BLaER1 (cell line): ENCODE data around the gene INPP5A.

Source experiments
- H3K27ac ChIP-seq: shearing (Covaris generic); formaldehyde crosslinking; 2 replicates; pipeline ENCODE4 v1.8.1; 2022
- H3K27me3 ChIP-seq: shearing (Covaris generic); formaldehyde crosslinking; 2 replicates; pipeline ENCODE4 v1.8.1; 2022
- H3K36me3 ChIP-seq: shearing (Covaris generic); formaldehyde crosslinking; 2 replicates; pipeline ENCODE4 v1.8.1; 2022
- H3K4me1 ChIP-seq: shearing (Covaris generic); formaldehyde crosslinking; 2 replicates; pipeline ENCODE4 v1.8.1; 2022
- H3K4me2 ChIP-seq: shearing (Covaris generic); formaldehyde crosslinking; 2 replicates; pipeline ENCODE4 v1.8.1; 2022
- H3K4me3 ChIP-seq: shearing (Covaris generic); formaldehyde crosslinking; 2 replicates; pipeline ENCODE4 v1.8.1; 2022
- H3K9ac ChIP-seq: shearing (Covaris generic); formaldehyde crosslinking; 2 replicates; pipeline ENCODE4 v1.8.1; 2022
- H3K9me3 ChIP-seq: shearing (Covaris generic); formaldehyde crosslinking; 2 replicates; pipeline ENCODE4 v1.8.1; 2022
- H4K20me1 ChIP-seq: shearing (Covaris generic); formaldehyde crosslinking; 2 replicates; pipeline ENCODE4 v1.8.1; 2022
- Cebpa-rat ChIP-seq: shearing (Covaris generic); IDR thresholded peaks from 2 replicates; pipeline ENCODE4 v1.8.1; 2022

Gene INPP5A

DNA sequence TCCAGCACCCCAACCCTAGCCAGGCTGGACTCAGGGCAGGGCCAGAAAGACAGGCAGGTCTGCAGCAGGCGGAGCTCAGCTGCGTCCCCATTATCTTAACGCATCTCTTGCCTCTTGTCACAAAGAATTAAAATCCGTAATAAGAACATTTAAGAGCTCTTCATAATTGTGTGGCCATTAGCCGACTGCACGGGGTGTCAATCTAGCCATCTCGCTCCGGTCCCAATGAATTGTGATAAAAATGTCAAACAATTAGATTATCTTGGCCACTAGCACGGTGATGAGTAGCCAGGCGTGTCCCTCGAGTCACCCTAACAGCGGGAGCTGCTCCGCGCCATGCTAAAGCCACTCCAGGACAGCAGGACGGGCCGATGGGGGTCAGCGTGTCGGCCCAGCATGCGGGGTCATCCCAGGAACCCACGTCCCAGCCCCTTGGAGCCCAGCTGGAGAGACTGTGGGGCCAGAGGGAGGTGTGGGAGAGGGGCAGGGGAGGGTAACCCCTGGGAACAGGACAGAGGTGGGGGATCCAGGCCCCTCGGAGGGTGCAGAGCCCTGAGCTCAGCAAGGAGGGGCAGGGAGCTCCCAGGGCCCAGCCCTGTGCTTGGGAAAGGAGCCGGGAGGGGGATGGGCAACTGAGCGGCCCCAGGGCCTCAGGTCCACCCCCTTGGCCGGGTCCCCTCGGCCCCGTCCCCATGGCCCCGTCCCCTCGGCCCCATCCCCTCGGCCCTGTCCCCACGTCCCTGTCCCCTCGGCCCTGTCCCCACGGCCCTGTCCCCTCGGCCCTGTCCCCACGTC is 266.0 kb downstream of the INPP5A start:
- peaks cover 30% of the 10 kb centered on the region for H3K4me1 ChIP-seq
- TF ChIP-seq Cebpa-rat: no peak
- peaks cover 5% of the 10 kb centered on the region; the same call in 1 of the 2 replicates for H3K9me3 ChIP-seq
- H3K27me3 ChIP-seq: no peaks in the 10 kb centered on the region
- no peaks in the 10 kb centered on the region for H3K36me3 ChIP-seq
- H4K20me1 ChIP-seq: no peaks in the 10 kb centered on the region
- no peak overlapping the region for H3K27ac ChIP-seq
- H3K4me2 ChIP-seq: no peak overlapping the region
- H3K4me3 ChIP-seq: no peak overlapping the region
- no peak overlapping the region for H3K9ac ChIP-seq

DNA sequence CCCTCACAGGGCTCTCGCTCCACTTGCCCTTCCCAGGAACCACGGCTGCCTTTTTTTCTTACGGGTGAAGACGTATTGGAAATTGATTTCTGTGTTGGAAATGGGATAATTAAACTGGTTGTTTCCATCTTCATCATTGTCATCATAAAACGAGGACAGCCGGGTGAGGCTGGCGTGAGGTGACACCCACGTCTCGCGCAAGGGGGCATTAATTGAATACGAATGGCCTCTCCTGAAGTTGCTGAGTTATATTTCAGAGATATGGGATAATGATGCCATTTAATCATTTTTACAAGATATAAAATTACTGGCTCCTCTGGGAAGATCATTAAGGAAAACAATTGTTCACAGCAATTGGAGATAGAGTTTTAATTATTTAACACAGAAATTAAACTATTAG is 266.7 kb downstream of the INPP5A start:
- Histone ChIP-seq H4K20me1 (no peaks in the 10 kb centered on the region), H3K4me1 (peaks cover 30% of the 10 kb centered on the region), H3K27me3 (no peaks in the 10 kb centered on the region), H3K9ac (no peak overlapping the region), H3K4me3 (no peak overlapping the region), H3K36me3 (no peaks in the 10 kb centered on the region), H3K9me3 (peaks cover 5% of the 10 kb centered on the region; the same call in 1 of the 2 replicates), H3K4me2 (no peak overlapping the region), H3K27ac (no peak overlapping the region)
- no peak for TF ChIP-seq Cebpa-rat

- H3K27me3 ChIP-seq: no peaks in the 10 kb centered on the region
- H3K27ac ChIP-seq: no peak overlapping the region
- H3K4me3 ChIP-seq: no peak overlapping the region
- H4K20me1 ChIP-seq: no peaks in the 10 kb centered on the region
- TF ChIP-seq Cebpa-rat: no peak
- no peaks in the 10 kb centered on the region for H3K36me3 ChIP-seq
- H3K9me3 ChIP-seq: peaks cover 5% of the 10 kb centered on the region; the same call in 1 of the 2 replicates
- peaks cover 27% of the 10 kb centered on the region for H3K4me1 ChIP-seq
- peak overlapping the region; percentile 75 for H3K4me2 ChIP-seq
- H3K9ac ChIP-seq: no peak overlapping the region
Observed at GRCh38 chr10:132804785-132805426, 267.3 kb downstream of the INPP5A start.

DNA sequence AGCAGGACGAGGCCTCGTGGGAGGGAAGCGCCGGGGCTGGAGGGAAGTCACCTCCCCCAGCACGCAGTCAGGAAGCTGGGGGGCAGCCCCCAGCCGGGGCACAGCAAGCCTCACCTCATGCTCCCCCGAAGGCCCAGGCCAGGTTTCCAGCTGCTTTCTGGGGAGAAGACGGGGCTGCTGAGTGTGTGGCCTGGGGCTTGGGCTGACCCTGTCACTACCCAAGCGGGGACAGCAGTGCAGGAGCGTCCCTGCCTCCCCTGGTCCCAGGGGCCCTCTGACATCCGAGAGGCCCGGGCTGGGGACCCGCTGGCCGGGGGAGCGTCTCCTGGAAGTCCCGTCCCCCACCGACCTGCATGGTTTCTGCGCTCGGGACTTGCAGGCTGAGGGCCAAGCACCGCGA is 268.0 kb downstream of the INPP5A start:
- H3K4me1 ChIP-seq: peaks cover 24% of the 10 kb centered on the region
- H3K4me3 ChIP-seq: no peak overlapping the region
- H3K4me2 ChIP-seq: peak overlapping the region; percentile 75
- peaks cover 5% of the 10 kb centered on the region; the same call in 1 of the 2 replicates for H3K9me3 ChIP-seq
- H4K20me1 ChIP-seq: no peaks in the 10 kb centered on the region
- no peaks in the 10 kb centered on the region for H3K36me3 ChIP-seq
- 0 out of 2 replicates have a peak overlapping the region, but pooled peaks have one; percentile 34 for H3K9ac ChIP-seq
- no peak for TF ChIP-seq Cebpa-rat
- H3K27me3 ChIP-seq: no peaks in the 10 kb centered on the region
- H3K27ac ChIP-seq: peak overlapping the region; percentile 58; the same call in 1 of the 2 replicates

DNA sequence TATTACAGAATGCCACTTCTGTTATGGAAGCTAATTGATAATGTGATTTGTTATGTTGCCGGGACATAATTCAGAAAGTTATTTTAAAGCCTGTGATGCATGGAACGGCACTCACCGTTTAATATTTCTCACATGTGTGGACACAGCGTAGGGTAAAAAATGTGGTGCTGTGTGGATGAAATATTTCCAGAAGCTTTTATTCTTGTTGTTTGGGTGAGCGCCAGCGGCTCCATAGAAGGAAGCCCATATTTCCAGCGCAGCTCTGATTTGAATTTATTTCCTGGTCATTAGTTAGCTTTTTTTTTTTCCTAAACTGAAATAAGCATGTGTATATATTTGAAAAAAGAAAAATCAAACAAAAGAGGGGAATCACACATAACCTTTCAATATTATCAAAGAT is 268.5 kb downstream of the INPP5A start:
- Histone ChIP-seq H3K4me3 (no peak overlapping the region), H3K9ac (0 out of 2 replicates have a peak overlapping the region, but pooled peaks have one; percentile 34), H3K36me3 (no peaks in the 10 kb centered on the region), H3K9me3 (peaks cover 5% of the 10 kb centered on the region; the same call in 1 of the 2 replicates), H3K27ac (no peak overlapping the region), H3K4me2 (no peak overlapping the region), H3K27me3 (no peaks in the 10 kb centered on the region), H4K20me1 (no peaks in the 10 kb centered on the region), H3K4me1 (peaks cover 24% of the 10 kb centered on the region)
- TF ChIP-seq Cebpa-rat: no peak

- peaks cover 24% of the 10 kb centered on the region for H3K4me1 ChIP-seq
- no peaks in the 10 kb centered on the region for H4K20me1 ChIP-seq
- no peaks in the 10 kb centered on the region for H3K36me3 ChIP-seq
- TF ChIP-seq Cebpa-rat: no peak
- H3K9ac ChIP-seq: no peak overlapping the region
- H3K4me3 ChIP-seq: no peak overlapping the region
- H3K27me3 ChIP-seq: no peaks in the 10 kb centered on the region
- no peak overlapping the region for H3K27ac ChIP-seq
- no peak overlapping the region for H3K4me2 ChIP-seq
- peaks cover 5% of the 10 kb centered on the region; the same call in 1 of the 2 replicates for H3K9me3 ChIP-seq
Observed at GRCh38 chr10:132806561-132807003, 269.0 kb downstream of the INPP5A start.

GRCh38 chr10:132807621-132808049 is 270.0 kb downstream of the INPP5A start:
- no peak for TF ChIP-seq Cebpa-rat
- Histone ChIP-seq H3K4me2 (no peak overlapping the region), H3K27me3 (no peaks in the 10 kb centered on the region), H3K4me1 (peaks cover 24% of the 10 kb centered on the region), H3K9me3 (no peaks in the 10 kb centered on the region), H3K27ac (no peak overlapping the region), H3K9ac (no peak overlapping the region), H3K4me3 (no peak overlapping the region), H4K20me1 (no peaks in the 10 kb centered on the region), H3K36me3 (no peaks in the 10 kb centered on the region)

DNA sequence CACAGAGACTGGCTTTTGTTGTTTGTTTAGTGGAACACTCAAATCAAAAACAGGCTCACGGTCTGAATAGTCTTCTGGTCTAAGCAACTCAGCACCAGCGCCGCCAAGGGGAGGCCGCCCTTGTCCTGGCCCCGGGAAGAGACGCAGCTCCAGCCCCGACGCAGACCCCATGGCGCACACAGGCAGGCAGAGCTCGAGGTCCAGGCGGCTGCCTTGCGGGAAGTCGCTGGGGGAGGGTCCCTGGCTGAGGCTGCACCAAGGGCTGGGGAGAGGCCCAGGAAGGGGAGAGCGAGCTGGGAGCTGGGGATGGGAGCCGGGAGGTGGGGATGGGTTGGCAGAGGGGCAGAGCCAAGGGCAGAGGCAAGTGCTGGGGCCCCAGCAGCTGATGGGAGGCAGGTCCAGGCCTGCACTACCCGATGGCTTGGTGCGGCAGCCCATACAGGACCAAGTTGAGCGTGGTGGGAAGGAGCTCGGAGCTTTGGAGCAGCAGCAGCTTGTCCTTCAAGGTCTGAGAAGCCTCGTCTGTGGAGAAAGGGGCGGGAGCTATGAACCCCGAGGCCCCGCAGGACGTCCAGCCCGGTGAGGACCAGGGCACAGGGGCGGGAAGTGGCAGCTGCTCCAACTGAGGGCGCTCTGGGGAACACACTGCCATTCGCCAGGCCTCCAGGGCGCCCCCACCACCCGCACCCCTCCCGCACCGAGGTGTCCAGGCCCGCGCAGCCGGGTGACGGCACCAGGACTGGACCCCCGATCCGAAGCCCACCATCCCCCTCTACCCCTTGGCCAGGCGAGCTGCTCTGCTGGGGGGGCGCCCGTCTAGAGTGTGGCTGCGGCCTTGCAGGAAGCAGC is 271.0 kb downstream of the INPP5A start:
- Histone ChIP-seq H3K9ac (no peak overlapping the region), H3K36me3 (no peaks in the 10 kb centered on the region), H3K4me2 (no peak overlapping the region), H3K27ac (no peak overlapping the region), H3K4me1 (peaks cover 24% of the 10 kb centered on the region), H3K27me3 (no peaks in the 10 kb centered on the region), H4K20me1 (no peaks in the 10 kb centered on the region), H3K4me3 (no peak overlapping the region), H3K9me3 (no peaks in the 10 kb centered on the region)
- no peak for TF ChIP-seq Cebpa-rat
